Adrenal gland (tissue), 5 donors: ENCODE measurements around the gene SPIN2A.

Source experiments
- POLR2A ChIP-seq, 2 donors: fragments of 450-650 bp; IDR thresholded peaks; one replicate each; pipeline ENCODE4 v1.6.1; 2017; ENCODE audit warnings: antibody characterized with exemption in 2 of 2, mild to moderate bottlenecking in 2 of 2, moderate library complexity in 1 of 2
- TF ChIP-seq, protein P1 (sequence below), 6 experiments: fragments of 450-650 bp in 4 of 6; fragments of 200-600 bp in 2 of 6; sonication (generic) in 1 of 6; IDR thresholded peaks; 1 replicate in 5 of 6; 2 replicates in 1 of 6; pipeline versions ENCODE4 v1.5.1 to v1.8.0; 2016 to 2021; ENCODE audit warnings: antibody characterized with exemption in 6 of 6, mild to moderate bottlenecking in 2 of 6, moderate library complexity in 1 of 6
- donor health status: DM: no; HTN: no; CAD: no.

DNA sequence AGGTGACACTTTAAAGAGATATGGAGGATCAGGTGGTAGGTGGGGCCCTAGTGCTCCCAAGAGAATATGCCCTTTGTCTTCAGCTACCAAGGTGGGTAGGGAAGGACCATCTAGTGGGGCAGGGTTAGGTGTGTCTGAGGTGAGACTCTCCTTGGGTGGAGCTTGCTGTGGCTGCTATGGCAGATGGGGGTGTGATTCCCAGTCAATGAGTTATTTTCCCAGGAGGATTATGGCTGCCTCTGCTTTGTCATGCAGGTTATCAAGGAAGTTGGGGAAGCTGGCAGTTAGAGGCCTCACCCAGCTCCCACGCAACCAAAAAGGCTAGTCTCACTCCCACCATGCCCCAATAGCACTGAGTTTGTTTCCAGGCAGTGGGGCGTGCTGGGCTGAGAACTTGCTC lies 18.0 kb upstream of the SPIN2A start:
- TF ChIP-seq, protein P1, sequence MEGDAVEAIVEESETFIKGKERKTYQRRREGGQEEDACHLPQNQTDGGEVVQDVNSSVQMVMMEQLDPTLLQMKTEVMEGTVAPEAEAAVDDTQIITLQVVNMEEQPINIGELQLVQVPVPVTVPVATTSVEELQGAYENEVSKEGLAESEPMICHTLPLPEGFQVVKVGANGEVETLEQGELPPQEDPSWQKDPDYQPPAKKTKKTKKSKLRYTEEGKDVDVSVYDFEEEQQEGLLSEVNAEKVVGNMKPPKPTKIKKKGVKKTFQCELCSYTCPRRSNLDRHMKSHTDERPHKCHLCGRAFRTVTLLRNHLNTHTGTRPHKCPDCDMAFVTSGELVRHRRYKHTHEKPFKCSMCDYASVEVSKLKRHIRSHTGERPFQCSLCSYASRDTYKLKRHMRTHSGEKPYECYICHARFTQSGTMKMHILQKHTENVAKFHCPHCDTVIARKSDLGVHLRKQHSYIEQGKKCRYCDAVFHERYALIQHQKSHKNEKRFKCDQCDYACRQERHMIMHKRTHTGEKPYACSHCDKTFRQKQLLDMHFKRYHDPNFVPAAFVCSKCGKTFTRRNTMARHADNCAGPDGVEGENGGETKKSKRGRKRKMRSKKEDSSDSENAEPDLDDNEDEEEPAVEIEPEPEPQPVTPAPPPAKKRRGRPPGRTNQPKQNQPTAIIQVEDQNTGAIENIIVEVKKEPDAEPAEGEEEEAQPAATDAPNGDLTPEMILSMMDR (IDR thresholded peaks at IDR 0.05), result no peak
- no peak for TF ChIP-seq POLR2A (IDR thresholded peaks at IDR 0.05)
